Gastroesophageal sphincter (tissue), 4 donors: ENCODE data around the gene KRT14. TPM values are rescaled to one million over a fixed set of nuclear protein-coding genes. Genes with fewer than 3 reads are reported as not detected.
"Not testable (repeated sequence)": the region's sequence is repeated elsewhere in the genome, so short reads cannot be mapped to it uniquely, and the experiment has no call there.

Source experiments
- ATAC-seq: fragments of 150-250 bp; one replicate; pipeline ENCODE4 v1.9.1; 2016; ENCODE audit warnings: mild to moderate bottlenecking, moderate library complexity
- H3K27ac ChIP-seq, 4 donors: fragments of 200-600 bp; sonication (generic) in 3 of 4; 1 replicate in 3 of 4; 2 replicates in 1 of 4; pipeline ENCODE4 v1.5.1; 2016 to 2019
- H3K27me3 ChIP-seq: fragments of 200-600 bp; sonication (generic); one replicate; pipeline ENCODE4 v1.5.1; 2019
- H3K36me3 ChIP-seq, 2 donors: fragments of 200-600 bp; sonication (generic); one replicate each; pipeline ENCODE4 v1.5.1; 2019; ENCODE audit warnings: control low read depth in 1 of 2
- H3K4me1 ChIP-seq, 3 donors: fragments of 200-600 bp; sonication (generic); 1 replicate in 2 of 3; 2 replicates in 1 of 3; pipeline ENCODE4 v1.5.1; 2016 to 2019; ENCODE audit warnings: control low read depth in 2 of 3
- H3K4me3 ChIP-seq, 2 donors: fragments of 200-600 bp; sonication (generic); one replicate each; pipeline ENCODE4 v1.5.1; 2019; ENCODE audit warnings: mild to moderate bottlenecking in 1 of 2, moderate library complexity in 1 of 2
- H3K9me3 ChIP-seq, 3 donors: fragments of 200-600 bp; sonication (generic); one replicate each; pipeline ENCODE4 v1.5.1; 2017 to 2019; ENCODE audit warnings: control low read depth in 2 of 3
- EP300 ChIP-seq: sonication (generic); formaldehyde crosslinking; IDR thresholded peaks from one replicate; pipeline ENCODE4 v1.6.1; 2017; ENCODE audit warnings: antibody characterized with exemption, mild to moderate bottlenecking
- POLR2A ChIP-seq, 2 donors: fragments of 450-650 bp; IDR thresholded peaks; one replicate each; pipeline ENCODE4 v1.6.1; 2017; ENCODE audit warnings: antibody characterized with exemption in 2 of 2, mild to moderate bottlenecking in 2 of 2, moderate library complexity in 1 of 2
- POLR2AphosphoS5 ChIP-seq: sonication (generic); formaldehyde crosslinking; IDR thresholded peaks from one replicate; pipeline ENCODE4 v1.6.1; 2017; ENCODE audit warnings: antibody characterized with exemption
- WGBS, 2 donors: methylation state at CpG; one replicate each; pipeline ENCODE4 v1.1.5; 2018; ENCODE audit warnings: low coverage in 1 of 2; 5-methylcytosine and 5-hydroxymethylcytosine counted together
- total RNA-seq, 4 donors: library from RNA; depleted of rRNA; stranded (reverse); fragments of >200 nt; gene quantifications; one replicate each; pipeline ENCODE4 v1.1.0, GENCODE V29; 2016
- TF ChIP-seq, protein P1 (sequence below), 4 experiments: fragments of 200-600 bp in 2 of 4; fragments of 450-650 bp in 2 of 4; sonication (generic) in 1 of 4; IDR thresholded peaks; one replicate each; pipeline ENCODE4 v1.5.1; 2017 to 2019; ENCODE audit warnings: antibody characterized with exemption in 4 of 4, mild to moderate bottlenecking in 2 of 4, moderate library complexity in 2 of 4

The KRT14 gene
- total RNA-seq, 4 donors from 2014 or later = 1.4 to 105 (median 41.1) TPM; not detected in 1

DNA sequence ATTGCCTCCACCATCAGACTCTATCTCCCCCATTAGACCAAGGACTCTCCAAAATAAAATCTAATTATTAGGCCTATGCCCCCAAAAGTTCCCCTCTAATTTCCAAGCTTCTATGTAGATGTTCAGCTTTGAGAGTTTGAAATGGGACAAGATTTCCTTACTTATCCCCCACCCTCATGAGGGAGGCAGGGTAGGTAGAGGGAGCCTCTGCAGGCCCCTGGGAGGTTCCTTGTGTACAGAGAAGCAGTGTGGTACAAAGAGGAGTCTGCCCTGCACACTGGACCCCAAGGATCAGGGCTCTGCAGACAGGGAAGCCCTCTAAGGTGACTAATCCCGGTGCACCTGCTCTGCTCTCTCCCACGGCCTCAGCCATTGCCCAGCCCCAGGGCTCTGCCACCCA, 35.2 kb upstream of the KRT14 start:
- H3K36me3 ChIP-seq = no peaks in the 10 kb centered on the region
- TF ChIP-seq POLR2A (IDR thresholded peaks at IDR 0.05) = no peak
- TF ChIP-seq, protein P1, sequence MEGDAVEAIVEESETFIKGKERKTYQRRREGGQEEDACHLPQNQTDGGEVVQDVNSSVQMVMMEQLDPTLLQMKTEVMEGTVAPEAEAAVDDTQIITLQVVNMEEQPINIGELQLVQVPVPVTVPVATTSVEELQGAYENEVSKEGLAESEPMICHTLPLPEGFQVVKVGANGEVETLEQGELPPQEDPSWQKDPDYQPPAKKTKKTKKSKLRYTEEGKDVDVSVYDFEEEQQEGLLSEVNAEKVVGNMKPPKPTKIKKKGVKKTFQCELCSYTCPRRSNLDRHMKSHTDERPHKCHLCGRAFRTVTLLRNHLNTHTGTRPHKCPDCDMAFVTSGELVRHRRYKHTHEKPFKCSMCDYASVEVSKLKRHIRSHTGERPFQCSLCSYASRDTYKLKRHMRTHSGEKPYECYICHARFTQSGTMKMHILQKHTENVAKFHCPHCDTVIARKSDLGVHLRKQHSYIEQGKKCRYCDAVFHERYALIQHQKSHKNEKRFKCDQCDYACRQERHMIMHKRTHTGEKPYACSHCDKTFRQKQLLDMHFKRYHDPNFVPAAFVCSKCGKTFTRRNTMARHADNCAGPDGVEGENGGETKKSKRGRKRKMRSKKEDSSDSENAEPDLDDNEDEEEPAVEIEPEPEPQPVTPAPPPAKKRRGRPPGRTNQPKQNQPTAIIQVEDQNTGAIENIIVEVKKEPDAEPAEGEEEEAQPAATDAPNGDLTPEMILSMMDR (IDR thresholded peaks at IDR 0.05) = no peak
- no peak for TF ChIP-seq POLR2AphosphoS5
- no peak for TF ChIP-seq EP300
- peaks cover 38% of the 10 kb centered on the region for H3K27me3 ChIP-seq
- no peak for ATAC-seq
- H3K4me3 ChIP-seq = no peak overlapping the region
- no peaks in the 10 kb centered on the region for H3K4me1 ChIP-seq
- 80 to 100% methylated on average over 1 to 2 of the region's 2 CpGs for WGBS, 2 donors
- H3K27ac ChIP-seq = no peak overlapping the region
- no peaks in the 10 kb centered on the region for H3K9me3 ChIP-seq

DNA sequence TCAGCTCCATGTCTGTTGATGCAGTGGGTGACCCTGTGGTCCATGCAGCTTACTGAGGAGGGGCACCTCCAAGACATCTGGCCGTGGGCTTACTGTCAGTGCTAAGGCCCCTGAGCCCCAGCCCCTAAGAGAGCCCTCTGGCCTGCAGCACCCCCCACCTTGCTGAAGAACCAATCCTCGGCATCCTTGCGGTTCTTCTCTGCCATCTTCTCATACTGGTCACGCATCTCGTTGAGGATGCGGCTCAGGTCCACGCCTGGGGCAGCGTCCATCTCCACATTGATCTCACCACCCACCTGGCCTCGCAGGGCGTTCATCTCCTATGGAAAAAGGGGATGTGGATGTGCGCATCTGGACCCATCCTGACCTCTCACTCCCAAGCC, 34.7 kb upstream of the KRT14 start:
- not testable (repeated sequence) for H3K9me3 ChIP-seq, H3K36me3 ChIP-seq, H3K27ac ChIP-seq, H3K4me1 ChIP-seq, H3K4me3 ChIP-seq, ATAC-seq
- H3K27me3 ChIP-seq = peaks cover 43% of the 10 kb centered on the region
- 100% methylated on average over 6 of the region's 11 CpGs; no CpG with 5 or more reads in 1 of the 2 donors for WGBS, 2 donors

DNA sequence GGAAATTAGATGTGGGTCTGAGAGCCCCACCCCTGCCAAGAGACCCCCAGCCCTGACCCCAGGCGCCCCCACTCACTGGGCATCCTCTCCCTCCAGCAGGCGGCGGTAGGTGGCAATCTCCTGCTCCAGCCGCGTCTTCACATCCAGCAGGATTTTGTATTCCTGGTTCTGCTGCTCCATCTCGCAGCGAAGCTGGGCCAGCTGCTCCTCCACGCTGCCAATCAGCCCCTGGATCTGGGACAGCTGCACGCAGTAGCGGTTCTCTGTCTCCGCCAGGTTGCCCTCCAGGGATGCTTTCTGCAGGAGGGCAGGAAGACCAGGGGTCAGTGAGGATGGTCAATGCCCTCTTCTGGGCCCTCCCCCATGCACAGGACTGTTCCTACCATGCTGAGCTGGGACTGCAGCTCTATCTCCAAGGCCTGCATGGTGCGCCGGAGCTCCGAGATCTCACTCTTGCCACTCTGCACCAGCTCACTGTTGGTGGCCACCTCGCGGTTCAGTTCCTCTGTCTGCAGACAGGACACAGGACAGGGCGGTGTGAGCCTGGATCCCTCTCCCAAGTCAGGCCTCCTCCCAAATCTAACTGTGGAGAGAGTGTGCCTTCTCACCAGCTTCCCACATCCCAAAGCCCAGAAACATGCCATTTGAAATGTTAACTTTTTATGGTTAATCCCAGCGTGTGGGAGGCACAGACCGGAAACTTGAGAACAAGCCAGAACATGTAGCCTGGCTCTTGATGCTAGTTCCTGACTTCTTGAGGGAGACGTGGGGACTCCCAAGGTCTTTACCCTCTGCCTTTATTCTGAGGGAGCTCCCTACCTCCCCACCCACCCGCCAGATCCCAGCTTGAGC, 34.1 kb upstream of the KRT14 start:
- no peaks in the 10 kb centered on the region for H3K4me1 ChIP-seq
- no peaks in the 10 kb centered on the region for H3K9me3 ChIP-seq
- ATAC-seq = no peak
- WGBS, 2 donors = 43 to 50% methylated on average over 2 to 3 of the region's 21 CpGs
- H3K27ac ChIP-seq = no peak overlapping the region
- TF ChIP-seq POLR2A (IDR thresholded peaks at IDR 0.05) (no peak), POLR2AphosphoS5 (no peak), EP300 (no peak)
- TF ChIP-seq, protein P1 (IDR thresholded peaks at IDR 0.05) = no peak
- peaks cover 47% of the 10 kb centered on the region for H3K27me3 ChIP-seq
- H3K36me3 ChIP-seq = no peaks in the 10 kb centered on the region
- no peak overlapping the region for H3K4me3 ChIP-seq

DNA sequence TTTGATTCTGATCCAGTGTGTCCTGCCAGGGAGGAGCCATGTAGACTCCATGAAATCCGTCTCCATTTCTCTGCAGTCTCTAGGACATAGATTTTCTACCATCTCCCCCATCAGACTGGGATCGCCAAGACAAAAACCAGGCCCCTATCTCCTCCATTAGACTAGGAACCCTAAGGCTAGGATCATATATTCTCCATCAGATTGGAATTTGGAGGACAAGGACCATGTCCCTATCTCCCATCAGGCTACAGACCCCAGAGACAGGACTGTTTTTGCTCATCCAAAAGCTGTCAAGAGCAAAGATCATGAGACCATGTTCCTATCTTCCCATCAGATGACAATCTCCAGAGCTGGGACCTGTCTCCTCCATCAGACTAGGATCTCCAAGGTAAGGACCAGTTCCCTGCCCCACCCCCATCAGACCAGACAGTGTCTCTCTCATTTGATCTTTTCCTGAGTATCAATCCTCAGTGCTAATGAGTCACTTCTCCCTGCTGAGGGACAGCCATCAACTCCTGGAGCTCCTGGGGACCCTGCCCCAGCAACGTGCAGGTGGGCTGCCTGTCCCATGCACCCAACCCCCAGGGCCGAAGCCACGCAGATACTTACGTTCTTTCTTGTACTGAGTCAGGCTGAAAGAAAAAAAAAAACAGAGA, 33.4 kb upstream of the KRT14 start:
- not testable (repeated sequence) for H3K27ac ChIP-seq, H3K9me3 ChIP-seq, H3K4me1 ChIP-seq, ATAC-seq, H3K36me3 ChIP-seq, H3K4me3 ChIP-seq
- 60 to 100% methylated on average over 1 of the region's 6 CpGs for WGBS, 2 donors
- peaks cover 54% of the 10 kb centered on the region for H3K27me3 ChIP-seq

DNA sequence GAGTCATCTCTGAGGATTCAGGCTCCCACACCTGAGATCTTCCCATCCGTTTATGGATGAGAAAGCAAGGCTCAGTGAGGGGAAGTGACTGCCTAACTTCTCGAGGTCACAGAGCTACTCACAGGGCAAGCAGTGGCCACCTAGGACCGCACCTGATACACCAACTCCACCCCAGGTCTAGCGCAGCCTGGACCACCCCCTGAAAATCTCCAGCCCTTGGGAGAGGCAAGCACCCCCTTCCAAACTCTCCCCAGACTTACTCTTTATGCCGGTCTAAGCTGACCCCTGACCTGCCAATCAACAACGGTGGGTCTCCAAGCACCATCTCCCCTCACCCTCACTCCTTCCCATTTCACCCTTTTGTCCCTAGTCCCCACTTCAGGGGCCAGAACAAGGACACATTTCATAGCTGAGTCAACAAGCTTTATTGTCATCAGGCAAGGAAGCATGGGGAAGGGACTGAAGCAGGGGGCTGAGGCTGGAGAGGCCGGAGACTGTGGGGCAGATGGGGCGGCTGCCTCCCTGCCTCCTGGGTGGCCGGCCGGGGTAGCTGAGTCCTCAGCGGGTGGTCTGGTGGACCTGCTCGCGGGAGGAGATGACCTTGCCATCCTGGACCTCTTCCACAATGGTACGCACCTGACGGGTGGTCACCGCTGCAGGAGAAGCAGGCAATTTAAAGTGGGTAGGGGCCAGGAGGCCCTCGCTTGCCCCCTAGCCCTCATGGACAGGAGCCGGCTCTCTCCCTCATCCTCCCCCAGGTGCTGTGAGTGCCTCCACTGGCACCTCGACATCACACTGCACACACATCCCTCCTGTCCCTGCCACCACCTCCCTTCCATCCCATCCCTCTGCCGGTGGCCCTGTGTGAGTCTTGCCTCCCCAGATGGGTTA, 32.6 kb upstream of the KRT14 start:
- H3K4me3 ChIP-seq = no peak overlapping the region

DNA sequence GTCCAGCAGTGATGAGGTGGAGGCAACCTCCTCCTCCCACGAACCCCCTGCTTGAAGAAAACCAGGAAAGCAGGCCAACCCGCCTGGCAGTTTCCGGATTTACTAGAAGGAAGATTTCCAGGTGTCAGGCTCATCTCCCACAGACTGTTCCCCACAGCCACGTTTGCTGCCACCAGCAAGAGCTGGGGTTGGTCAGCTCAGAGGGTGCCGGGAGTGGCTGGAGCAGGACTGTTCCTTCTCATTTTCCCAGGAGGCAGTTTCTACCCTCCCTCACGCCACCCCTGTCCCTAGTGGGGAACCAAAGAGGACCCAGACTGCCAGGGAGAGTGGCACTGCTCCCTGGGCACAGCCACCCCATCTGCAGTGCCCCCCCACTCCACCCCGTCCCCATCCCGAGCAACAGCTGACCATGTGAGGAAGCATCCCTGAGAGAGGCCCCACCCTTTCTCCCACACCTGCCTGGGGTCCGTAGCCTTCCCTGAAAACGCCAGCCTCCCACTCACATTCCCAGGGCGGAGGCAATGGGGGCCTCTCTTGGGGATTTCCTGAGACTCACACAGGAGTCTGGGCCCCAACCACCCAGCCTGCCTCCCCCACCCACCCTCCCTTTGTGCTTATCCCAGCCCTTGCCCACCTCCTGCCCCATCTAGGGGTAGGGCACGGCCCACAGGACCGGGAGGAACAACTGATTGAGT, 31.8 kb upstream of the KRT14 start:
- 40% methylated on average over 1 of the region's 13 CpGs; no CpG with 5 or more reads in 1 of the 2 donors for WGBS, 2 donors
- no peaks in the 10 kb centered on the region for H3K36me3 ChIP-seq
- H3K27me3 ChIP-seq = peaks cover 48% of the 10 kb centered on the region
- H3K9me3 ChIP-seq = no peaks in the 10 kb centered on the region
- H3K4me3 ChIP-seq = no peak overlapping the region
- TF ChIP-seq POLR2AphosphoS5 = no peak
- TF ChIP-seq, protein P1 (IDR thresholded peaks at IDR 0.05) = no peak
- no peak for ATAC-seq
- no peaks in the 10 kb centered on the region for H3K4me1 ChIP-seq
- H3K27ac ChIP-seq = no peak overlapping the region

More for the DNA sequence above, 32.6 kb upstream of the KRT14 start:
- TF ChIP-seq POLR2A (IDR thresholded peaks at IDR 0.05) = no peak
- no peak for TF ChIP-seq EP300
- H3K4me1 ChIP-seq = no peaks in the 10 kb centered on the region
- H3K9me3 ChIP-seq = no peaks in the 10 kb centered on the region
- H3K27ac ChIP-seq = no peak overlapping the region
- WGBS, 2 donors = 60 to 80% methylated on average over 1 of the region's 20 CpGs
- no peak for ATAC-seq
- H3K27me3 ChIP-seq = peaks cover 49% of the 10 kb centered on the region
- no peaks in the 10 kb centered on the region for H3K36me3 ChIP-seq
